Trophoblast cell (in vitro differentiated cells and primary cell): ENCODE measurements around the gene SEMA3B.
A peak's percentile ranks its signal among the peaks of the same experiment; 100 is the strongest.

Source experiments
- DNase-seq, 2 donors: peaks; one replicate each; pipeline ENCODE4 v3.0.0-alpha.2; 2016
- H2AFZ ChIP-seq: 2 replicates; pipeline ENCODE4 v1.6.1; 2013; ENCODE audit warnings: low read length, moderate library complexity, mild to moderate bottlenecking; ENCODE audit not compliant: insufficient read depth, poor library complexity
- H2AK5ac ChIP-seq: 2 replicates; pipeline ENCODE4 v1.6.1; 2013; ENCODE audit warnings: mild to moderate bottlenecking, low read length
- H2BK120ac ChIP-seq: 2 replicates; pipeline ENCODE4 v1.6.1; 2013; ENCODE audit warnings: low read length, mild to moderate bottlenecking, moderate library complexity; ENCODE audit not compliant: insufficient read depth, poor library complexity
- H2BK12ac ChIP-seq: 2 replicates; pipeline ENCODE4 v1.6.1; 2013; ENCODE audit warnings: mild to moderate bottlenecking, low read length, moderate library complexity
- H2BK5ac ChIP-seq: 2 replicates; pipeline ENCODE4 v1.6.1; 2013; ENCODE audit warnings: low read length, low read depth, moderate library complexity, mild to moderate bottlenecking; ENCODE audit not compliant: poor library complexity
- H3K14ac ChIP-seq: 2 replicates; pipeline ENCODE4 v1.6.1; 2013; ENCODE audit warnings: mild to moderate bottlenecking, low read length
- H3K18ac ChIP-seq: 2 replicates; pipeline ENCODE4 v1.6.1; 2013; ENCODE audit warnings: mild to moderate bottlenecking, low read length
- H3K23ac ChIP-seq: 2 replicates; pipeline ENCODE4 v1.6.1; 2013; ENCODE audit warnings: low read length
- H3K27ac ChIP-seq: 2 replicates; pipeline ENCODE4 v1.5.1; 2013; ENCODE audit warnings: low read depth, mild to moderate bottlenecking, inconsistent platforms, low read length, moderate library complexity
- H3K27me3 ChIP-seq: 2 replicates; pipeline ENCODE4 v1.6.1; 2013; ENCODE audit warnings: inconsistent platforms, mild to moderate bottlenecking, low read length, moderate library complexity; ENCODE audit not compliant: insufficient read depth
- H3K36me3 ChIP-seq, 2 experiments: 1 replicate in 1 of 2; 2 replicates in 1 of 2; pipeline ENCODE4 v1.6.1; 2013; ENCODE audit warnings: low read length in 2 of 2, mild to moderate bottlenecking in 2 of 2, moderate library complexity in 1 of 2; ENCODE audit not compliant: insufficient read depth in 2 of 2, control insufficient read depth in 1 of 2
- H3K4ac ChIP-seq: 2 replicates; pipeline ENCODE4 v1.6.1; 2013; ENCODE audit warnings: low read depth, mild to moderate bottlenecking, low read length, moderate library complexity
- H3K4me1 ChIP-seq, 2 experiments: 1 replicate in 1 of 2; 2 replicates in 1 of 2; pipeline ENCODE4 v1.6.1; 2013; ENCODE audit warnings: low read length in 2 of 2, mild to moderate bottlenecking in 2 of 2, moderate library complexity in 1 of 2; ENCODE audit not compliant: insufficient read depth in 2 of 2, control insufficient read depth in 1 of 2
- H3K4me2 ChIP-seq: 2 replicates; pipeline ENCODE4 v1.6.1; 2013; ENCODE audit warnings: inconsistent platforms, mild to moderate bottlenecking, low read length, moderate library complexity
- H3K4me3 ChIP-seq: 2 replicates; pipeline ENCODE4 v1.5.1; 2013; ENCODE audit warnings: mild to moderate bottlenecking, low read depth, low read length, inconsistent platforms
- H3K79me1 ChIP-seq: one replicate; pipeline ENCODE4 v1.6.1; 2013; ENCODE audit warnings: low read length
- H3K79me2 ChIP-seq: 2 replicates; pipeline ENCODE4 v1.6.1; 2013; ENCODE audit warnings: low read length, mild to moderate bottlenecking; ENCODE audit not compliant: control insufficient read depth, insufficient read depth, poor library complexity
- H3K9ac ChIP-seq: 2 replicates; pipeline ENCODE4 v1.6.1; 2013; ENCODE audit warnings: mild to moderate bottlenecking, low read length
- H3K9me3 ChIP-seq: 2 replicates; pipeline ENCODE4 v1.6.1; 2013; ENCODE audit warnings: low read depth, mild to moderate bottlenecking, control low read depth, inconsistent platforms, low read length; ENCODE audit not compliant: insufficient read depth
- H4K12ac ChIP-seq: 2 replicates; pipeline ENCODE4 v1.6.1; 2013; ENCODE audit warnings: low read depth, mild to moderate bottlenecking, low read length, moderate library complexity
- H4K8ac ChIP-seq: 2 replicates; pipeline ENCODE4 v1.6.1; 2013; ENCODE audit warnings: low read depth, mild to moderate bottlenecking, low read length, moderate library complexity
- H4K91ac ChIP-seq: one replicate; pipeline ENCODE4 v1.6.1; 2013; ENCODE audit warnings: low read depth, mild to moderate bottlenecking, low read length, moderate library complexity
- WGBS: extraction: QIAGEN DNeasy Blood & Tissue Kit; methylation state at CpG from one replicate; pipeline ENCODE4 v1.1.7; 2013; ENCODE audit warnings: missing lambda C conversion rate; ENCODE audit not compliant: insufficient read length, insufficient coverage; ENCODE audit errors: extremely low coverage; 5-methylcytosine and 5-hydroxymethylcytosine counted together

Gene SEMA3B

DNA sequence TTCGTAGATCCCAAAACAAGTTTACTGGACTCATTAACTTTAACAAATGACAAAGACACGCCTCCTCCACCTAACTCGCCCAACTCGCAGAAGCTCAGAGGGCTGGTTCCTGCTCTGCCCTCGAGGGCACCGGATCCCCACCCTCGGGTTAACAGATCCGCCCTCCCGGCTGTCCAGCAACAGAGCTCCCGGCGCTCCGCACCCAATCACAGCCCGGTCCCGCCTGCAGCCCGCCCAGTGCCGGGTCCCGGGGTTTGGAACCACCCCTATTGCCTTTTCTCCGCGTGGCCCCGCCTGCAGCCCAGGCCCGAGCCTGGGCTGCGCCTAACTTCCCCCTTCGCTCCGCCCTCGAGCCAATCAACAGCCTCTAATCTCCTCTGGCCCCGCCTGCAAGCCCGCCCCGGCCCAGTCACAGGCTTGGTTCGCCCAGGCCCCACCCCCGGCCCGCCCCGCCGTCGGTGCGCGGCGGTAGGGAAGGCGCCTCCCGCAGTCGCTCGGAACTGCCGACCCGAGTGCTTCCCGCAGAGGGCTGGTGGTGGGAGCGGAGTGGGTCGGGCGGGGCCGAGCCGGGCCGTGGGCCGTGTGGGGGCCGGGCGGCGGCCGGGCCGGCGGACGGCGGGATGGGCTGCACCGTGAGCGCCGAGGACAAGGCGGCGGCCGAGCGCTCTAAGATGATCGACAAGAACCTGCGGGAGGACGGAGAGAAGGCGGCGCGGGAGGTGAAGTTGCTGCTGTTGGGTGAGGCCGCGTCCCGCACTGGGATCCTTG lies 33.0 kb upstream of the SEMA3B start, which contains the start of gene GNAI2:
Gene GNAI2, plus strand, starts transcription at position 489 of the 768 bp plus-strand sequence. Its CDS starts 132 bp downstream, at position 621.
- peak within 1 kb of the TSS; percentile 88 for H3K4me3 ChIP-seq
- H3K79me2 ChIP-seq, result peaks cover 18% of the 10 kb centered on the region
- H3K14ac ChIP-seq, result peak within 1 kb of the TSS; percentile 90
- no peaks in the 10 kb centered on the region for H3K27me3 ChIP-seq
- no CpG with 5 or more reads among the region's 75 CpGs for WGBS
- peak within 1 kb of the TSS; percentile 76 for H2AK5ac ChIP-seq
- peak within 1 kb of the TSS; percentile 84 for H2BK120ac ChIP-seq
- peak within 1 kb of the TSS; percentile 81 for H3K18ac ChIP-seq
- peaks cover 10 to 17% of the 10 kb centered on the region in 2 experiments for H3K4me1 ChIP-seq
- H3K36me3 ChIP-seq, result peaks cover 10 to 12% of the 10 kb centered on the region in 2 experiments
- peak within 1 kb of the TSS; percentile 69 for H2AFZ ChIP-seq
- H4K12ac ChIP-seq, result peak within 1 kb of the TSS; percentile 47
- peak within 1 kb of the TSS; percentile 38 for H3K27ac ChIP-seq
- H2BK12ac ChIP-seq, result no peak within 1 kb of the TSS
- peak; percentile 99 for DNase-seq
- peak within 1 kb of the TSS; percentile 79 for H3K4me2 ChIP-seq
- peaks cover 8% of the 10 kb centered on the region for H3K79me1 ChIP-seq
- peak within 1 kb of the TSS; percentile 79 for H2BK5ac ChIP-seq
- H4K8ac ChIP-seq, result peak within 1 kb of the TSS; percentile 51
- peak within 1 kb of the TSS; percentile 85 for H4K91ac ChIP-seq
- peak within 1 kb of the TSS; percentile 94 for H3K9ac ChIP-seq
- peak within 1 kb of the TSS; percentile 90 for H3K4ac ChIP-seq
- H3K9me3 ChIP-seq, result no peaks in the 10 kb centered on the region
- H3K23ac ChIP-seq, result no peak within 1 kb of the TSS

DNA sequence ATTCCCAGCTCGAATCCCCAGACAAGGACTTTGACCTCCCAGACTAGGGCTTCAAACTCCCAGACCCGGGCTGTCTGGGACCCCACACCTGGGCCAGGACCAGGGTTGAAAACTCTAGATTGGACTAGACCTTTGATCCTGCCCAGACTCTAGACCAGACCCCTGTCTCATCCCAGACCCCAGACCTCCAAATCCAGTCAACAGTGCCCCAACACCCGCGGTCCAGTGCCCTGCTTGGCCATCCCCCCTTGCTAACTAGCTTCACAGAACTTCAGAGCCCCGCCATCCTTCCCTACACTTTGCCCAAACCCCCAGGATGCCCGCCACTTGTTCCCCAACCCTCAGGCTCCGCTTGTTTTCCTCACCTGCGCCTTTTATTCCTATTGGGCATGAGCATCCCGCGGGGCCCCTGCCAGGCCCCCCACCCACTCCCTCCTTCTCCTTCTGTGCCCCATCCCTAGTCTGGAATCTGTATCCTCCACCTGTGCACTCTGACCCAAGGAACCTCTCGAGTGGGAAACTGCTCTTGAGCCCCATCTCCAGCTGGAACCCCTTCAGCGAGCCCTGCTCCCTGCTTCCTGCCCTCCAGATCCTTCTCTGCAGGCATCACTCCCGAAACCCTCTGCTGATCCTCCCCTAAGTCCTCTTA lies 32.3 kb upstream of the SEMA3B start:
- Histone ChIP-seq H3K4me3 (peak overlapping the region; percentile 88), H2BK5ac (peak overlapping the region; percentile 21), H4K12ac (peak overlapping the region; percentile 47), H4K91ac (peak overlapping the region; percentile 85), H2AK5ac (peak overlapping the region; percentile 76), H3K79me2 (peaks cover 22% of the 10 kb centered on the region), H3K4ac (peak overlapping the region; percentile 90), H2BK12ac (no peak overlapping the region), H3K79me1 (peaks cover 8% of the 10 kb centered on the region), H3K27ac (peak overlapping the region; percentile 32), H3K23ac (no peak overlapping the region), H4K8ac (peak overlapping the region; percentile 26), H3K18ac (peak overlapping the region; percentile 81), H3K27me3 (no peaks in the 10 kb centered on the region), H3K9ac (peak overlapping the region; percentile 94), H3K4me1 (peaks cover 17 to 24% of the 10 kb centered on the region in 2 experiments), H2AFZ (peak overlapping the region; percentile 69), H3K36me3 (peaks cover 10 to 12% of the 10 kb centered on the region in 2 experiments), H3K4me2 (peak overlapping the region; percentile 79), H3K9me3 (no peaks in the 10 kb centered on the region), H2BK120ac (peak overlapping the region; percentile 84), H3K14ac (peak overlapping the region; percentile 90)
- peak in 1 of 2 donors; percentile 34 for DNase-seq
- WGBS, result no CpG with 5 or more reads among the region's 13 CpGs

DNA sequence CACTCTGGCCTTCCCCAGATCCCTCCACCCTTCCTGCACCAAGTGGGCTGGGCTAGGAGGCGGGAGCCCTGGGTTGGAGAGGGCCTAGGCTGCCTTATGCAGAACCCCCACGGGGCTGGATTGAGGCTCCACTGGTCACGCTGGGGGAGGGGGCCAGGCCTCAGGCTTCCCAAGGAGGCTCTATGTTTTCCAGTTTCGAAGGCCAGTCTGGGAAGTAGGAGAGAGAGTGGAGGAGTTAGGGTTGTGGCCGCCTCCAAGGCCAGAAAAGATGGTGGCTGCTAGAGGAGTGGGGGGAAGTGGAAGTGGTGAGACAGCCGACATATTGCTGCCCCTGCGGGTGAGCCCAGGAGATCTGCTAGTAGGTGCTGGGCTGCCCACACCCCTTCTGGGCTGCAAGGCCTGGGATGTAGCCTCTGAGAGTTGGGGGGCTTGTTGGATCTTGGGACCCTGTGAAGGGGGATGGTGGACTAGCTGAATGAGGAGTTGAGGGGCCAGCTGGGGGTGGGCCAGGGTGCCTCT lies 31.8 kb upstream of the SEMA3B start:
- H3K27me3 ChIP-seq, result no peaks in the 10 kb centered on the region
- peak overlapping the region; percentile 5 for H2BK5ac ChIP-seq
- no peak overlapping the region for H2BK12ac ChIP-seq
- peak overlapping the region; percentile 88 for H3K4me3 ChIP-seq
- H3K18ac ChIP-seq, result peak overlapping the region; percentile 81
- peak overlapping the region; percentile 90 for H3K4ac ChIP-seq
- no peaks in the 10 kb centered on the region for H3K9me3 ChIP-seq
- H3K27ac ChIP-seq, result no peak overlapping the region
- no CpG with 5 or more reads among the region's 7 CpGs for WGBS
- H3K36me3 ChIP-seq, result peaks cover 10 to 12% of the 10 kb centered on the region in 2 experiments
- H3K23ac ChIP-seq, result no peak overlapping the region
- peak overlapping the region; percentile 79 for H3K4me2 ChIP-seq
- no peak for DNase-seq
- peaks cover 8% of the 10 kb centered on the region for H3K79me1 ChIP-seq
- peak overlapping the region; percentile 30 for H3K9ac ChIP-seq
- H3K79me2 ChIP-seq, result peaks cover 22% of the 10 kb centered on the region
- peaks cover 21 to 26% of the 10 kb centered on the region in 2 experiments for H3K4me1 ChIP-seq
- H4K8ac ChIP-seq, result peak overlapping the region; percentile 51
- peak overlapping the region; percentile 14 for H2AFZ ChIP-seq
- H4K12ac ChIP-seq, result no peak overlapping the region
- H4K91ac ChIP-seq, result peak overlapping the region; percentile 31
- peak overlapping the region; percentile 33 for H2AK5ac ChIP-seq
- peak overlapping the region; percentile 3 for H2BK120ac ChIP-seq
- H3K14ac ChIP-seq, result peak overlapping the region; percentile 90

DNA sequence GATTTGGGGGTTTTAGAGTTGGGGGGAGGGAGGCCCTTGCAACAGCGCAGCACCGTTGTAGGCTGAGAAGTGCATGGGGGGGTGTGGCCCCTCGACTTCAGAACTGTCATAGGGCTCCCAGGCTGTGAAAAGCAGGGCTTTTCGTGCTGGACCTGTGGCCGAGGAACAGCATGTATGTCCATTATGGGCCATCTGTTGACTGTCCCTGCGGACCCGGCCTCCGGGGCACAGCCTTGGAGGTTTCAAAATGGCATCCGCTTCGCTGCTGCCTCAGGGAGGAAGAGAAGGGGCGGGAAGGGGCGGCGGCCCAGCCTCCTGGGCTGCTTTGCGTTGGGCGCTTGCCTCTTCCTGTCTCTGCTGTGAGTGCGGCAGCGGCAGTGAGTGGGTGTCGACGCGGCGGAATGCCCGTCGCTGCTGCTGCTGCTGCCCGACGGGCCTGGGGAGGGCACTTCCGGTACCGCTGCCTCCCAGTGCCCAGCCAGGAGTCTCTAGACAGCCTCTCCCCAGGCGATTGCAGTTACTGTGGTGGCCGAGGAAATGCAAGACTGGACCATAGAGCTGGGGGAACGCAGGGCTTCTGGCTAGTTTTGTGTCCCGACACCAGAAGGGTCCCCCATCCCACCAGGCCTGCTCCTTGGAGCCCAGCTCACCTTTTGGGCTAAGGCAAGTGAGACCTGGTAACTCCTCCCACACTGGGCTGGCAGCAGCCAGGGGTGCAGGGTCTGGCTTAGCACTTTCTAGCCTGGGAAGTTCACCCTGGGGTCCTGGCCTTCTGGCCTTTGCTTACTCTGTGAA lies 31.0 kb upstream of the SEMA3B start:
- H4K91ac ChIP-seq, result peak overlapping the region; percentile 31
- H3K36me3 ChIP-seq, result peaks cover 10 to 12% of the 10 kb centered on the region in 2 experiments
- no CpG with 5 or more reads among the region's 31 CpGs for WGBS
- no peaks in the 10 kb centered on the region for H3K27me3 ChIP-seq
- H2BK5ac ChIP-seq, result peak overlapping the region; percentile 5
- no peak overlapping the region for H2BK12ac ChIP-seq
- H3K9ac ChIP-seq, result peak overlapping the region; percentile 44
- peak overlapping the region; percentile 90 for H3K14ac ChIP-seq
- H3K79me2 ChIP-seq, result peaks cover 22% of the 10 kb centered on the region
- no peaks in the 10 kb centered on the region for H3K9me3 ChIP-seq
- H4K12ac ChIP-seq, result peak overlapping the region; percentile 12
- peak overlapping the region; percentile 79 for H3K4me2 ChIP-seq
- H3K18ac ChIP-seq, result peak overlapping the region; percentile 20
- H3K4me3 ChIP-seq, result peak overlapping the region; percentile 88
- no peak overlapping the region for H2BK120ac ChIP-seq
- H3K4ac ChIP-seq, result peak overlapping the region; percentile 90
- H2AFZ ChIP-seq, result no peak overlapping the region
- H3K23ac ChIP-seq, result no peak overlapping the region
- peak overlapping the region; percentile 24 for H3K27ac ChIP-seq
- H3K4me1 ChIP-seq, result peaks cover 28 to 32% of the 10 kb centered on the region in 2 experiments
- DNase-seq, result peak; percentile 86 to 87
- H2AK5ac ChIP-seq, result peak overlapping the region; percentile 33
- peak overlapping the region; percentile 51 for H4K8ac ChIP-seq
- H3K79me1 ChIP-seq, result peaks cover 8% of the 10 kb centered on the region
